SK-N-MC (cell line): Measurements from ENCODE around the gene MCU.
"Not testable (repeated sequence)": the region's sequence is repeated elsewhere in the genome, so short reads cannot be mapped to it uniquely, and the experiment has no call there.

Experiments used
- DNase-seq: peaks from one replicate; pipeline ENCODE4 v3.0.0-alpha.2; 2011; ENCODE audit warnings: low read depth, low spot score
- H3K27ac ChIP-seq: fragments of 200-600 bp; sonication (generic); 2 replicates; pipeline ENCODE4 v1.5.1; 2016; ENCODE audit warnings: mixed run types
- H3K36me3 ChIP-seq: fragments of 200-600 bp; sonication (generic); 2 replicates; pipeline ENCODE4 v1.6.1; 2017; ENCODE audit warnings: antibody characterized with exemption, low read length, mixed read lengths; ENCODE audit not compliant: insufficient read depth
- H3K4me3 ChIP-seq: fragments of 200-600 bp; sonication (generic); 2 replicates; pipeline ENCODE4 v1.5.1; 2016
- H3K9ac ChIP-seq: fragments of 200-600 bp; sonication (generic); 2 replicates; pipeline ENCODE4 v1.8.0; 2017; ENCODE audit warnings: mixed run types, mixed read lengths; ENCODE audit not compliant: insufficient read length
- H3K9me3 ChIP-seq: fragments of 200-600 bp; sonication (generic); 2 replicates; pipeline ENCODE4 v1.6.1; 2017; ENCODE audit warnings: low read depth, mild to moderate bottlenecking, antibody characterized with exemption, low read length, moderate library complexity, mixed read lengths
- EZH2 ChIP-seq: fragments of 200-600 bp; sonication (generic); IDR thresholded peaks from one replicate; pipeline ENCODE4 v1.6.1; 2017; ENCODE audit warnings: antibody characterized with exemption
- FOXP2 ChIP-seq: optimal IDR thresholded peaks from 2 replicates; pipeline ENCODE3; 2011; ENCODE audit warnings: mild to moderate bottlenecking, moderate library complexity; ENCODE audit not compliant: insufficient read depth; ENCODE audit errors: extremely low read length, control extremely low read depth
- POLR2AphosphoS5 ChIP-seq: IDR thresholded peaks from 2 replicates; pipeline ENCODE4 v1.6.1; 2012; ENCODE audit warnings: mild to moderate bottlenecking, low read depth, low read length, borderline replicate concordance

Gene MCU

GRCh38 chr10:72918352-72918751 lies 226.4 kb downstream of the MCU start:
- Histone ChIP-seq H3K9me3 (no peaks in the 10 kb centered on the region), H3K4me3 (no peak overlapping the region), H3K9ac (no peak overlapping the region), H3K36me3 (no peaks in the 10 kb centered on the region), H3K27ac (no peak overlapping the region)
- no peak for DNase-seq
- TF ChIP-seq FOXP2 (no peak), POLR2AphosphoS5 (no peak), EZH2 (no peak)

- H3K9ac ChIP-seq, H3K9me3 ChIP-seq, H3K4me3 ChIP-seq, H3K27ac ChIP-seq, DNase-seq, H3K36me3 ChIP-seq: not testable (repeated sequence)
Observed at GRCh38 chr10:72921147-72921683, 229.3 kb downstream of the MCU start.

GRCh38 chr10:72924351-72924750 lies 232.4 kb downstream of the MCU start:
- H3K9me3 ChIP-seq = no peaks in the 10 kb centered on the region

DNA sequence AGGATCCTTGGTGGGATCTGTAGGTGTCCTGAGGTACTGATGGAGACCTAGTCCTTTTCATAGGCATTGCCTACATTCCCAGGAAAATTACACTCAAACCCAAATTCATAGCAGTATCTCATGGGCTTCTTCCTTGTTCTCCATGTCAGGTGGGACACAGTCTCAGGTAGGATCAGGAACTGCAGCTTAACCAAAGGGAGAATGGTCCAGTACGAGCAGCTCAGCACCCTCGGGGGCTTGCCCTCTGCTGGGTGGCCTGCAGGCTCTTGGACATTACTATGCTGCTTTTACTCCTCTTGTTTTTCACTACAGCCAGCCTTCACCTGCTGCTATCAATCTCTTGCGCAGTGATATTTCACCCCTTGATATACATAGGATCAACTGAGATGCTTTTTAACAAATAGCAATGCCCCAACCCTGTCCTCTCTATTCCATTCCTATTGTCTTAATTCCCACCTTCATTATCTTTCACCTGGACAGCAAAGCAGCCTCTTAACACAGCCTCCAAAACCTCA lies 234.1 kb downstream of the MCU start:
- no peaks in the 10 kb centered on the region for H3K9me3 ChIP-seq
- no peak for DNase-seq
- TF ChIP-seq POLR2AphosphoS5 (no peak), FOXP2 (no peak), EZH2 (no peak)
- H3K36me3 ChIP-seq = no peaks in the 10 kb centered on the region
- H3K9ac ChIP-seq = no peak overlapping the region
- no peak overlapping the region for H3K4me3 ChIP-seq
- no peak overlapping the region for H3K27ac ChIP-seq

More at GRCh38 chr10:72924351-72924750, 232.4 kb downstream of the MCU start:
- no peak overlapping the region for H3K27ac ChIP-seq
- H3K36me3 ChIP-seq = no peaks in the 10 kb centered on the region
- no peak for DNase-seq
- no peak for TF ChIP-seq EZH2
- TF ChIP-seq POLR2AphosphoS5 = no peak
- TF ChIP-seq FOXP2 = no peak
- no peak overlapping the region for H3K4me3 ChIP-seq
- H3K9ac ChIP-seq = no peak overlapping the region

DNA sequence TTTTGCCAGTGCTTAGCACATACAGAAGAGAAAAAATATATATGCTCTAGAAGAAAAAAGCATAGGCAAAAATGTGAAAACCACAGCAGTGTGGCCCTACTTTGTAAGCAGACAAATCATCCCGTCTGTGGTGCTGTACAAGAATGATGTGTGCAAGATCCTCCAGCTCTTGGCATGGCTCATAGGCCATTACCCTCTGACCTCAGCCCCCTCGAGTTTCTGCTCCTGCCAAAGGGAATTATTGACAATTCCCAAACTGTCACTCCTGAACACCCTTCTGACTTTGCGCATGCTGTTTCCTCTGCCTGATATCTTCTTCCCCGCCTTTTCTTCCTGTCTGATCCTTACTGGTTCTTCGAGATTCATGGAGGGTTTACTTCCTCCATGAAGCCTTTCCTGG lies 235.5 kb downstream of the MCU start:
- no peaks in the 10 kb centered on the region for H3K36me3 ChIP-seq
- H3K27ac ChIP-seq = no peak overlapping the region
- no peak overlapping the region for H3K9ac ChIP-seq
- no peak for DNase-seq
- H3K9me3 ChIP-seq = no peaks in the 10 kb centered on the region
- no peak overlapping the region for H3K4me3 ChIP-seq
- TF ChIP-seq POLR2AphosphoS5 = no peak
- TF ChIP-seq FOXP2 = no peak
- TF ChIP-seq EZH2 = no peak

DNA sequence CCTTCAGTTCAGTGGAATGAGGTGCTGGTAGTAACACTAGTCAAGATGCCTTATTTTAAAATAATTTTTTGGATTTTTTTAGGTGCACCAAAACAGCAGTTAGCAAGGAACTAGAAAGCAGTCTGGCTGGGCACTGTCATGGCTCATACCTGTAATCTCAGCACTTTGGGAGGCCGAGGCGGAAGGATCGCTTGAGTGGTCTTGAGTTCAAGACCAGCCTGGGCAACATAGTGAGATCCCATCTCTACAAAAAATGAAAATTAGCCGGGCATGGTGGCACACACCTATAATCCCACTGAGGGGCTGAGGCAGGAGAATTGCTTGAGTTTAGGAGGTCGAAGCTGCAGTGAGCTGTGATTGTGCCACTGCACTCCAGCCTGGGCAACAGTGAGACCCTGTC lies 236.9 kb downstream of the MCU start:
- no peaks in the 10 kb centered on the region for H3K36me3 ChIP-seq
- TF ChIP-seq POLR2AphosphoS5 (no peak), EZH2 (no peak), FOXP2 (no peak)

DNA sequence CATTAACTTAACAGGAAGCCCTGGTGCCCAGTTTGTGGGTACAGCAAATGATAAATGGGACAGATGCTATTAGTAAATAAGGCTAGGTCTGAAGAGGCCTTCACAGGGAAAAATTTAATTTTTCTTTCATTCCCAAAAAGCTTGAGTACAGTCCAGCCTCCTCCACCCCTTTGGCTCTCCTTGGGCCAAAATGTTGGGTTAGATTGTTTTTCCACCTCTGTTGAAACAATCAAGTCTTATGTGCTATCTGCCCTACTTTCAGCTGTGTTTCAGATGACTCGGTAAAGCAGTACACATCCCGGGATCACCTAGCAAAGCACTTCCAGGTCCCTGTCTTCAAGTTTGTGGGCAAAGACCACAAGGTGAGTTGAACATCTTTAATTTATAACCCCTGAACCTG lies 238.3 kb downstream of the MCU start:
- Histone ChIP-seq H3K36me3 (no peaks in the 10 kb centered on the region), H3K9ac (no peak overlapping the region), H3K4me3 (no peak overlapping the region), H3K27ac (no peak overlapping the region), H3K9me3 (no peaks in the 10 kb centered on the region)
- DNase-seq = no peak
- TF ChIP-seq POLR2AphosphoS5 (no peak), EZH2 (no peak), FOXP2 (no peak)

More for the DNA sequence above, 236.9 kb downstream of the MCU start:
- Histone ChIP-seq H3K4me3 (no peak overlapping the region), H3K9me3 (no peaks in the 10 kb centered on the region), H3K9ac (no peak overlapping the region), H3K27ac (no peak overlapping the region)
- DNase-seq = no peak

GRCh38 chr10:72932259-72933015 lies 240.5 kb downstream of the MCU start:
- H3K27ac ChIP-seq = no peak overlapping the region
- no peak for DNase-seq
- no peak overlapping the region for H3K9ac ChIP-seq
- TF ChIP-seq POLR2AphosphoS5 (no peak), FOXP2 (no peak), EZH2 (no peak)
- no peaks in the 10 kb centered on the region for H3K9me3 ChIP-seq
- no peak overlapping the region for H3K4me3 ChIP-seq
- H3K36me3 ChIP-seq = no peaks in the 10 kb centered on the region

DNA sequence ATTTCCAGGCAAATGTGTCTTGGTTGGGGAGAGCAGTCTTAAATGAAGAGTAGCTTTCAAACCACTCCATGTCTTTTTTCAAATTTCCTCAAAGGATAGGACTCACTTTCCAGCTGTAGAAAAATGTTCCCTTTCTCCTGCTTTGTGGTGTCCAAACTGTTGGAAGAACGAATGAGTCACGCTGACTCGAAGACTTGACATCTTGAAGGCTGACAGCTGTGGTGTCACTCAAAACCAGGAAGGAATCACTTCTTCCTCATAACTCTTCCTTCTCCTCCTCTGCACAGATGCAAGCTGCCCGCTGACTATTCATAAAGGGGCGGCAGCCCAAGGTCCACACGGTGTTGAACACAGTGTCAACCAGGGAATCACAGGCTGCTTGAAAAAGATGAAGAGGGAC lies 243.4 kb downstream of the MCU start:
- Histone ChIP-seq H3K9me3 (no peaks in the 10 kb centered on the region), H3K27ac (no peak overlapping the region)

More for the DNA sequence above, 243.4 kb downstream of the MCU start:
- Histone ChIP-seq H3K4me3 (no peak overlapping the region), H3K36me3 (no peaks in the 10 kb centered on the region), H3K9ac (no peak overlapping the region)
- TF ChIP-seq EZH2 (no peak), FOXP2 (no peak), POLR2AphosphoS5 (no peak)
- DNase-seq = no peak
